ENCODE data around the gene FKBP11.

DNA sequence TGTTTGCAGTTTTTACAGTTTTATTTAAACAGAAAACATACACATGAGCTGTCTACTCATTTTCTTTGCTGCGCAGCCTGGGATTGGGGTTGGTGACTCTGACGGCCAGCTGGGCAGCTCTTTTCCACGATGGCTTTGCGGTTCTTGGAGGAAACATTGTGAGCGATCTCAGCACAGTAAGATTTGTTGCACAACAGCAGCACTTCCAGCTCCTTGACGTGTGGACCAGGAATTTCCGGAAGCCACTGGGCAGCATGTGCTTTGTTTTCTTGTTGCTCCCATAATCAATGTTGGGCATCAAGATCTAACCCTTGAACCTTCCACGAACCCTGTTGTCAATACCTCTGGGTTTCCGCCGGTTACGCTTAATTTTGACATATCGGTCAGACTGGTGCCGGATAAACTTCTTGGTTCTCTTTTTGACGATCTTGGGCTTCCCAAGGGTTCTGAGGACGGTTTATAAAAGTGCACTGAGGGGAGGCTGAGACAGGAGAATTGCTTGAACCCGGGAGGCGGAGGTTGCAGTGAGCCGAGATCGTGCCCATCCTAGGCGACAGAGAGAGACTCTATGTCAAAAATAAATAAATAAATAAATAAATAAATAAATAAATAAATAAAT lies 21.8 kb downstream of the FKBP11 start:
- TF ChIP-seq, protein P1, sequence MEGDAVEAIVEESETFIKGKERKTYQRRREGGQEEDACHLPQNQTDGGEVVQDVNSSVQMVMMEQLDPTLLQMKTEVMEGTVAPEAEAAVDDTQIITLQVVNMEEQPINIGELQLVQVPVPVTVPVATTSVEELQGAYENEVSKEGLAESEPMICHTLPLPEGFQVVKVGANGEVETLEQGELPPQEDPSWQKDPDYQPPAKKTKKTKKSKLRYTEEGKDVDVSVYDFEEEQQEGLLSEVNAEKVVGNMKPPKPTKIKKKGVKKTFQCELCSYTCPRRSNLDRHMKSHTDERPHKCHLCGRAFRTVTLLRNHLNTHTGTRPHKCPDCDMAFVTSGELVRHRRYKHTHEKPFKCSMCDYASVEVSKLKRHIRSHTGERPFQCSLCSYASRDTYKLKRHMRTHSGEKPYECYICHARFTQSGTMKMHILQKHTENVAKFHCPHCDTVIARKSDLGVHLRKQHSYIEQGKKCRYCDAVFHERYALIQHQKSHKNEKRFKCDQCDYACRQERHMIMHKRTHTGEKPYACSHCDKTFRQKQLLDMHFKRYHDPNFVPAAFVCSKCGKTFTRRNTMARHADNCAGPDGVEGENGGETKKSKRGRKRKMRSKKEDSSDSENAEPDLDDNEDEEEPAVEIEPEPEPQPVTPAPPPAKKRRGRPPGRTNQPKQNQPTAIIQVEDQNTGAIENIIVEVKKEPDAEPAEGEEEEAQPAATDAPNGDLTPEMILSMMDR (IDR thresholded peaks at IDR 0.05) = no peak
- TF ChIP-seq TCF7L2 (IDR thresholded peaks at IDR 0.05; ENCODE audit: low read depth, low read length) (no peak), POLR2AphosphoS5 (IDR thresholded peaks at IDR 0.05; ENCODE audit: low read depth, low read length) (no peak)
